NCI-H2196 treated with DMSO at 0.1 percent for 48 hours (cell line): ENCODE measurements around the gene ELP1.

Experiments
- DNase-seq: peaks from one replicate; lab custom pipeline; 2025; ENCODE audit not compliant: unreplicated experiment; lab: John Stamatoyannopoulos, UW

Gene ELP1

GRCh38 chr9:108885643-108886348, 48.1 kb downstream of the ELP1 start:
- DNase-seq, result peak; percentile 7

- DNase-seq, result no peak
Observed at GRCh38 chr9:108884701-108885100, 49.2 kb downstream of the ELP1 start.

- no peak for DNase-seq
Observed at GRCh38 chr9:108883085-108883484, 50.8 kb downstream of the ELP1 start.

- DNase-seq, result no peak
Observed at GRCh38 chr9:108882052-108882888, 51.7 kb downstream of the ELP1 start.

GRCh38 chr9:108880738-108881316, 53.1 kb downstream of the ELP1 start:
- no peak for DNase-seq

GRCh38 chr9:108877524-108877923, 56.4 kb downstream of the ELP1 start:
- no peak for DNase-seq

- DNase-seq, result no peak
Observed at GRCh38 chr9:108876425-108876824, 57.5 kb downstream of the ELP1 start.

GRCh38 chr9:108874058-108874788, 59.7 kb downstream of the ELP1 start:
- no peak for DNase-seq

- DNase-seq, result no peak
Observed at GRCh38 chr9:108869092-108869725, 64.7 kb downstream of the ELP1 start.

GRCh38 chr9:108867829-108868228, 66.1 kb downstream of the ELP1 start:
- DNase-seq, result no peak

- no peak for DNase-seq
Observed at GRCh38 chr9:108867116-108867515, 66.8 kb downstream of the ELP1 start.

GRCh38 chr9:108866001-108866420, 67.9 kb downstream of the ELP1 start:
- DNase-seq, result no peak

GRCh38 chr9:108865037-108865436, 68.9 kb downstream of the ELP1 start:
- DNase-seq, result no peak

GRCh38 chr9:108864446-108864845, 69.5 kb downstream of the ELP1 start:
- no peak for DNase-seq

GRCh38 chr9:108863891-108864290, 70.0 kb downstream of the ELP1 start:
- no peak for DNase-seq

GRCh38 chr9:108861997-108862396, 71.9 kb downstream of the ELP1 start, which contains the start of gene ACTL7A:
TSS of gene ACTL7A (plus strand) at chr9:108862266. CDS start at chr9:108862323, 57 bp downstream.
- no peak for DNase-seq

- DNase-seq, result no peak
Observed at GRCh38 chr9:108861464-108861863, 72.5 kb downstream of the ELP1 start.

- no peak for DNase-seq
Observed at GRCh38 chr9:108860764-108861163, 73.2 kb downstream of the ELP1 start.

- no peak for DNase-seq
Observed at GRCh38 chr9:108860354-108860753, 73.6 kb downstream of the ELP1 start.

GRCh38 chr9:108859459-108860114, 74.3 kb downstream of the ELP1 start:
- no peak for DNase-seq
